Ramos (cell line): Measurements from ENCODE around the gene FOXB1.

Experiments used
- in situ Hi-C: fragments of 300-500 bp; cut with MboI; formaldehyde crosslinking; loops from one replicate; pipeline ENCODE4 v1.14.3; 2022; ENCODE audit warnings: low sequenced_read_pairs; ENCODE audit not compliant: unreplicated experiment

FOXB1 gene

DNA sequence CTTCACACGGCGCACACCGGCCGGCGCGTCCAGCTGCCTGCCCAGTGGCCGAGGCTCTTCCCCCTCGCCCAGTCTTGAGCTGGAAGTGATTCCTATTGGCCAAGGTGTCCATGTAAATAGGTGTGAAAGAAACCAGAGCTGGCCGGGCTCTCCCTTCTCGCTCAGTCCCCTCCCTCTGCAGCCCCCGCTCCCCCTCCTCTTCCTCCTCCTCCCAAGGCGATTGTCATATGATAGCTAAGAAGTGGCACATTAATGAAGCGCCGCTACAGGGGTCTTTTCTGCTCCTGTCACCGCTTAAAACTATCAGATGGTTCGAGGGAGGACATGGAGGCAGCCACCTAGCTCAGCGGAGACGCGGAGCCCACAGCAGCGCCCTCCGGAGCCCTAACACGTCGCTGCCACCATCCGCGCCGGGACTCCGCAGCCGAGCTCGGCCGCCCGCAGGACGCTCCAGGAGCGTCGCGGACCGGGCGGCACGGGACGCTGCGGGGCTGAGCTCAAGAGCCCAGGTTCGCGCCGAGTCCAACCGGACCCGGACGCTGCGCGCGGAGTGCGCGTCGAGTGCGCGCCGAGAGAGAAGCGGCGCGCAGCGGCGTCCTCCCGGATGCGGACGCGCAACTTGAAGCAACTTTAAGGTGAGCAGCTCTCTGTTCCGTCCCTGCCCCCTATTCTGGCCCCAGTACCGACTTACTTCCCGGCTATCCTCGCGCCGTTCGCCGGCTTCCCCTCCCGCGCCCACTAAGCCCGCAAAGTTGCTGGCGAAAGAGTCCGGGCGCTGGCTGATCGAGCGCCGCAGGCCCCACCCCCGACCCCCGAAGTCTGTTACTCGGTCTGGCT lies at the start of gene FOXB1:
Gene FOXB1 (plus strand): TSS at position 303 of the 837 bp plus-strand sequence. CDS start 653 bp downstream, outside the sequence.
- in situ Hi-C loops, result no loop called here

DNA sequence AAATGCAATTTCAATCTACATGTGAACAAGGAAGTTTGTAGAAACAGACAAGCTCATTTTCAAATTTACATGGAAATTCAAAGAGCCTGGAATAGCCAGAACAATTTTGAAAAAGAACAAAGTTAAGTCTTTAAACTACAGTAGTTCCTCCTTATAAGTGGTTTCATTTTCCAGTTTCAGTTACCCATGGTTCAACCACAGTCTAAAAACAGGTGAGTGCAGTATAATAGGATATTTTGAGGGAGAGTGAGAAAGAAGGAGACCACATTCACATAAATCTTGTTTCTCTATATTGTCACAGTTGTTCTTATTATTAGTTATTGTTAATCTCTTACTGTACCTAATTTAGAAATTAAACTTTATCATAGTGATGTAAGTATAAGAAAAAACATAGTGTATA lies 45.8 kb upstream of the FOXB1 start:
- in situ Hi-C loops, result no loop called here

DNA sequence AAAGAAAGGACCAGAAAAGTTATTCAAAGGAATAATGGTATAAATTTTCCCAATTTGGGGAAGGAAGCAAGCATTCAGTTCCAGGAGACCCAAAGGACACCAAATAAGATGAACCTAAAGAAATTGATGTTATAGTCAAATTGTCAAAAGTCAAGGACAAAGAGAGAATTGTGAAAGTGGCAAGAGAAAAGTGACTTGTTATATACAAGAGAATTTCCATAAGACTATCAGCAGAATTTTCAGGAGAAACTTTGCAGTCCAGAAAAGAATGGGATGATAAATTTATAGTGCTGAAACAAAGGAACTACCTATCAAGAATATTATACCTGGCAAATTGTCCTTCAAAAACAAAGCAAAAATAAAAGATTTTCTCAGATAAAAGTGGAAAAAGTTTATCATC lies 43.8 kb upstream of the FOXB1 start:
- in situ Hi-C loops, result no loop called here

DNA sequence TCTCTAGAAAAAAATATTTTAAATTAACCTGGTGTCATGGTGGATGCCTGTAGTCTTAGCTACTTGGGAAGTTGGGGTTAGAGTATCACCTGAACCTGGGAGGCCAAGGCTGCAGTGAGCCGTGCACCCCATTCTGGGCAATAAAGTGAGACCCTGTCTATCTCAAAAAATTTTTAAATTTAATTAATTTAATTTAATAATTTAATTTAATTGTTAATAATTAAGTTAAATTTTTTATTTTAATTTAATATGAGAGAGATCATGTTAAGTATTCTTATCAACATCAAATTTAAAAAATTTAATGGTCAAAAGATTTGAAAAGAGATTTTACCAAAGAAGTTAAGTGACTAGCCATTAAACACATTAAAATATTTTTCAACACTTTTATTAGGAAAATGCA lies 40.8 kb upstream of the FOXB1 start:
- in situ Hi-C loops, result no loop called here

DNA sequence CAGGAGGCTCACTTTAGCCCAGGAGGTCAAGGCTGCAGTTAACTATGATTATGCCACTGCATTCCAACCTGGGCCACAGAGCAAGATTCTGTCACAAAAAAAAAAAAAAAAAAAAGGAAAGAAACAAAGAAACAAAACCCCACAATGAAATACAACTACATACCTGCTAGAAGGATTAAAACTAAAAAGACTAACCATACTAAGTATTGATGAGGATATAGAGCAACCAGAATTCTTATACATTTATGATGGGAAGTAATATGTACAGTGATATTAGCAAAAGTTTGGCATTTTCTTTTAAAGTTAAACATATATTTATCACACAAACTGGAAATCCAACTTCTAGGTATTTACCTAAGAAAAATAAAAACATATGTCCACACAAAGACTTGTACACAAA lies 40.2 kb upstream of the FOXB1 start:
- in situ Hi-C loops, result no loop called here

DNA sequence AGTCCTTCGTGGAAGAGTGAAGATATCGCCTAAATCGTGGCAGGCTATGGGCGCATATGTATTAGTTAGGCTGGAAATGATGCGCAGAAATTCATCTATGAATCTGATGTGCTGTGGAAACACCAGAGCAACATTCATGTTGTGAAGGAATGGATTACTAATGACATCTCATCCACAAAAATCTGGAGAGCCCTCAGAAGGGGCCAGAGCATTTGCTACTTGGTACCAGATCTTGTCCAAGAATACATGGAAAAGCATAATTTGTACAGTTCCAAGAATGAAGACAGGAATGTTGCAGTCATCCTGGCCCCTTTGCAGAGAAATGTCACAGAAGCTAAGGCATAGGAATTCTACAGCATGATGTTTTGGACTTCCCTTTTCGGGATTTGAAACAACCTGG lies 38.4 kb upstream of the FOXB1 start:
- in situ Hi-C loops, result no loop called here

DNA sequence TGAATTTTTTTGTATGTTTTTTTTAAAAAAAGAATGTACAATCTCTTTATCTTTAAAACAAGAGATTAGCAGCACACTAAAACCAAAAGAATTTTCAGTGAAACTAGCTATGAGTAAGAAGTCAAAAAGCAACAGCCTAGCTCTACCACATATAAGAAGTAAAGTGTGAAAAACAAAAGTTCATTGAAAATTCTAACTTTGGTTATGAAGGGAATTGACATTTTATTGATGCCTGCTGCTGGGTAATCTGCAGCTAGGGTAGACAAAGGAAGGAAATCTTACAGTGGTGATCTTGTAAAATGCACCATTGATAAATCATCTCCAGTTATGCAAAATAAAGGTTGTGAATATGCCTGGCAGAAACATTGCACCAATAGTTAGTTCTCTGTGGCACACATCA lies 37.8 kb upstream of the FOXB1 start:
- in situ Hi-C loops, result no loop called here

DNA sequence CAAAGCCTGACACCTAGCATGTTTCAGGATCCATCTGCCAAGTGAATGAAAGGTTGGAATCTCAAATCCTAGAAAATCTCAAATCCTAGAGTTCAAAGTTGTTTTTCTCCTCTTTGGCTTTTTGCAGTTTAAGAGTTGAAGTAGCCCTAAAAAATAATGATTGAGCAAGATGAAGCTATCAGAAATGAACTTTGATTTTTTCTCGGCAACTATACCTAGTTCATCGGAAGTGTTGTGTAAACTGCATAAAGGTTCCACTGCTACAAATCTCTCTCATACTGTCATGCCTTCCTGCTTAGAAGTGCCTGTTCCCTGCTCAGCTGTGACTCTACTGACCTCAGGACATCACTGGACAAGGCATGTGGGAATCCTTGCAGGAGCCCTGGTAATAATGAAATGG lies 35.8 kb upstream of the FOXB1 start:
- in situ Hi-C loops, result no loop called here

DNA sequence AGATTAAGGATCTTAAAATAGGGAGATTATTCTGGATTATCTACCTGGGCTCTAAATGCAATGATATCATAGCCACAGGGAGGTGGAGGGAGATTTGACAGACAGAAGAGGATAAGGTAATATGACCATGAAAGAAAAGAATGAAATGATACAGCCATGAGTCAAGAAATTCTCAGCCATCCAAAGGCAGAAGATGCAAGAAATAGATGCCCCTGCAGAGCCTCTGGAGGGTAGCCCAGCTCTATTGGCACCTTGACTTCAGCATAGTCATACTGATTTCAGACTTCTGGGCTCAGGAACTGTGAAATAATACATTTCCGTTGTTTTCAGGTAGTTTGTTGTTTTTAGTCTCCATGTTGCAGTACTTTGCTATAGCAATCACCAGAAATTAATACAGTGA lies 31.9 kb upstream of the FOXB1 start:
- in situ Hi-C loops, result no loop called here

DNA sequence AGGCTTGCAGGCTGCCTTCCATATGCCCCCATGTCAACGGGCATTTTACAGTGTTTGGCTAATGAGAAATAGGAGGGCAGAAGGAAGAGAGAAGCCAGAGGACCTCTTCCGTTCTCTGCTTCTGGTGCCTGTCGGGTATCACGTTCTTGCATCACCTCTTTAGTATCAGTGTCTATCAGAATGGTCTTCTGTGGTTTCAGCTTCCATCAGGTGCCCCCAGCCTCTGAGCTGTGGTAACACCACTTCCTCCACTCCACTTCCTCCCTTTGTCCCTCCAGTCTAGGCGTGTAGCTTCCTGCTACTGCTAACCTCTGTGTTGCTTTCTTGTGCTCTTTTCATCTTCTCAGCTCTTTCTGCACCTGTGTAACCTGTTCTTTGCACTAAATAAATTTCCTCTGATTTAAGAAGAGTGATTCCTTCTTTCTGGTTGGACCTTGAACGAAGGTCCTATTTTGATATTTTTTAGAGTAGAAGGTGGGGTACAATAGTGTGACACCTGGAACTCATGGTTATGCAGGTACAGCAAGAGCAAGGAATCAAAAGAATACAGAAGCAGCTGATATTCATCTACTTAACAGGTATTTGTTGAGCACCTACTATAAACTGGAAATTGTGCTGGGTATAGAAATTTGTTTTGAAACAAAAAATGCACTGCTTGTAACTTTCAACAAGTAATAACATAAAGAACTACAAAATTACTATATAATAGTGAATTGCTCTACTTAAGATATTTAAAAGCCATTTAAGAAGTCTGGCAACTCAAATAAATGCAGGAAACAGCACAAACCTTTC lies 27.4 kb upstream of the FOXB1 start:
- in situ Hi-C loops, result no loop called here

DNA sequence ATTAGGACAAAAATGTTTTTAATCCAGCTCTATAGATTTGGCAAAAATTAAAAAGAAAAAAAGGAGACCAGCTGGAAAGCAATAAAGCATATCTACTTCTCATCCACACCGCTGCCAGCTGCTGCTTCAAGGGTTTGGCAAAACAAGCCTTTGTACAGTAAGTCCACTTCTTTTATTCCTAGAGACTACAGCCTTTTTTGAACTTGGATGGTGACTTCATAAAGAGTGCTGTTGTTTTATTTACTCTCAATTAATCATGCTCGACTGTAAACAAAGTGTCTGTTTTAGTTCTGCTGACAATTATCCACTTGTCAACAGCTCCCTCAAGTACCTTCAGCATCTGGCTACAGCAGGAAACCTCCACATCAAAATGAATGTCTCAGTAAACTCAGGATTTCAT lies 12.3 kb upstream of the FOXB1 start:
- in situ Hi-C loops, result no loop called here

DNA sequence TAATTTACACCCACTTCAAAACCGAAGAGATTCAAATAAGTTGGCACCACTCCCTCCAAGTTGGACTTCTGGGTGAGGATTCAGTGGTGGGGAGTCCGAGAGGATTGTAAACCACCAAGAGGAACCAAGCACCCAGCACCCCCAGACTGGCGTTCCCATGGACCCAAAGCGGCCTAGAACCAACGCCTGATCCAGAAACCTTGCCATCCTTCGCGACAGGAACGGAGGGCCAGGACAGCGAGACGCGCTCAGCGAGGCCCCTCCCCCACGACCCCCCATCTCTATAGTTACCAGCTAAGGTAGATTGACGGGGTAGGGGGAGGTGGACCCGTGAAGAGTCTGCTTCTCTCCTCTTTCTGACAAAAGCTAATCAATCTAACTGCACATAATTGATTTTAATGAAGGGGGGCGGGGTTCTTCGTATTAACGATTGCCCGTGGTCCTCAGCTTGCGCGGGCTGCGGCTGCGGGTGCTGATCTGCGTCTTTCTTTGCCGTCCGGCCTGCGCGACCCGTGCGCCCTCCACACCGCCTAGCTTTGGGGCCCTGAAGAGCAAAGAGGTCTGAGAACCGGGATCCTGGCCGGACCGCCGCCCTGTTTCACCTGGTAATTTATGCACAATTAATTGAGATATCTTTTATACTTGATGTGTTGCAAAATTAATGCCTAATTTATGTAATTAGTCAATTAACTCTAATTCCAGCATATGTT lies 10.9 kb upstream of the FOXB1 start:
- in situ Hi-C loops, result no loop called here

DNA sequence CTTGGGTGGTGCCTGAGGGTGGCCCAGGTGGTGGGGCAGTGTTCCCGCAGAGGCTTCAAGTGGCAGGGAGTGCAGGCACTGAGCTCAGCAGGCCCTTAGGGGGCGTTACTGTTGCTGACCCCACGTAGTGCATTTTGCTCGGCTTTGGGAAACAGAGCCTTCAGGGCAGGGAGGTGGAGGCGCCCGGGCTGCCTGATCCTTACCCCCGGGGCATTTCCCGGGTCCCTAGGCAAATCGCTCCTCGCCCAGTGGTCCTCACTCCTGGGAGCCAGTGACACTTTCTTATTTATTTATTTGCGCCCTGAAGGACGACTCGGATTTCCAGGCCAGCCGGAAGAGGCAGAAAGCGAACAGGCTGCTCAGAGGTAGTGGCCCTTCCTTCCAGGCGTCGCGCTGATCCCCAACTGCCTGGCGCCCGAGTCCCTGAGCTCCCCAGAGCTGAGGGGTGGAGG lies 10.1 kb upstream of the FOXB1 start:
- in situ Hi-C loops, result no loop called here

DNA sequence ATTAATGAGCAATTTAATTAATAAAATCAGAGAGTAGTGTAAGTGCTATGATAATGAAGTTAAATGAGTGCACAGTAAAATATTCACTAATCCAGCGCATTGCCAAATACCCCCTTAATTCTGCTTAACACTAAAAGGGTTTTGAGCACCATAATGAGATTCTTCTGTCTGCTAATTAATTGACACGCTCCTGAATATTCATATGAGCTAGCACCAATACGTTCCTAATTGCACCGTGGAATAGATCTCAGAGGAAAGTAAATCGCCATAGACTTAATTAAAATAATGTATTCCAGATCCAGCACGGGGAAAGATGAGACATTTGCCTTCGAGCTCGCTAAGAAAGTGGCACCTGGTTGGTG lies 9.6 kb upstream of the FOXB1 start:
- in situ Hi-C loops, result no loop called here

DNA sequence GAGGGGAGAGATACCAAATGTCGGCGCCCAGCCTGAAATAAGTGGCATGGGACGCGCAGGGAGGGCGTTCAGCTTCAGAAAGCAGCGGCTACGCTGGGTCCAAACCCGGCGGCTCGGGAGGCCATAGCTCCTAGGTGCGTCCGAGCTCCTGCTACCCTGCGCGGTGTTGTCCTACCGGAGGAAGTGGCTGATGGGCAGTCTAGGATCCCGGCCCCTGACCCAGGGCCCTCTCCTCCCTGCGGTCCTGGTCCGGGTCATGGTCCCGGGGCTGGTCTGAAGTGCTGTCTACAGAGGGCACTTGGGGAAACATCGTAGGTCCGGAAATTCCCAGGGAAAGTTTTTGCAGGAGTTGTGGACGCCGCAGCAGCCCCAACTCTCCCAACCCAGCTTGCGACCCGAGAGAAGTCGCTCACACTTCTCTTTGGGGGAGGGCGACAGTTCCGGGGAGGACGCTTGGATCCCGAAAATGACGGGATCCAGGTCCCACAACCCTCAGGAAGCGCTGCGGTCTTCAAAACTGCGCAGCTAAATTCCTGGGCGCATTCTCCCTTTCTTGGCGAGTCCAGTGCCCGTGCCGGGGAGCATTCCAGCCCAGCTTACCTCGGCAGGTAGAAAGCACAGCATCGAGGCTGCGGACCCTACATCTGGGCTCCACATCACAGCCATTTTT lies 9.1 kb upstream of the FOXB1 start:
- in situ Hi-C loops, result no loop called here

DNA sequence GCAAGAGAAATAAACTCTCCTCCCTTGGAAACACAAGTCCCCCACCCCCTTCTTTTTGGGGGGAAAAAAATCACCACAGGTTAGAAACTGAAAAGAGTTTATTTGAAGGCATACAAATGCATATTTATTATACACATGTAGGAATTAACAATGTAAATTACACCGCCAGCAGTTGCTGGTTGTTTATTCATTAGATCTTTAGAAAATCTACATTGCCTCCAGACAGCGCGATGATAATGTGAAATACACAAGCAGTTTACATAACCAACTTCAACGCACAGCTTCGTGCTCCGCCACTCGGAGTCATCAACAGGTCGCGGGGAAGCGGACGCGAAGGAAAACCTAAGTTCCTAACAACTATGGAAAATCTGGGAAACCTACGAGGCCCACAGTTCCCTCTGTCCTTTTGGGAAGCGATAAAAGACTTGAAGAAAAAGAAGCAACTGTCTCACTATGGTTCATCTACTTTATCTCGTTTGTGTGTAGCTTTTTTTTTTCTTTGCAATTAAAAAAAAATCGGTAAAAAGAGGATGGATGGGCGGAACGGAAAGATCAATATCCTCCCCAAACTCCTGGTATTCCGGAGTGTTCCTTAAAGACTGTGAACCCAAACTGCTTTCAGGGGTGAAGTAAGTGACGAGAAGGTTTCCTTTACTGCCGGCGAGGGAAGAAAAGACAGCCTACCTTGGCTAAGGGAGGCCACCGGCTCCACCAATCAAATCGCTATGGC lies 8.4 kb upstream of the FOXB1 start:
- in situ Hi-C loops, result no loop called here

DNA sequence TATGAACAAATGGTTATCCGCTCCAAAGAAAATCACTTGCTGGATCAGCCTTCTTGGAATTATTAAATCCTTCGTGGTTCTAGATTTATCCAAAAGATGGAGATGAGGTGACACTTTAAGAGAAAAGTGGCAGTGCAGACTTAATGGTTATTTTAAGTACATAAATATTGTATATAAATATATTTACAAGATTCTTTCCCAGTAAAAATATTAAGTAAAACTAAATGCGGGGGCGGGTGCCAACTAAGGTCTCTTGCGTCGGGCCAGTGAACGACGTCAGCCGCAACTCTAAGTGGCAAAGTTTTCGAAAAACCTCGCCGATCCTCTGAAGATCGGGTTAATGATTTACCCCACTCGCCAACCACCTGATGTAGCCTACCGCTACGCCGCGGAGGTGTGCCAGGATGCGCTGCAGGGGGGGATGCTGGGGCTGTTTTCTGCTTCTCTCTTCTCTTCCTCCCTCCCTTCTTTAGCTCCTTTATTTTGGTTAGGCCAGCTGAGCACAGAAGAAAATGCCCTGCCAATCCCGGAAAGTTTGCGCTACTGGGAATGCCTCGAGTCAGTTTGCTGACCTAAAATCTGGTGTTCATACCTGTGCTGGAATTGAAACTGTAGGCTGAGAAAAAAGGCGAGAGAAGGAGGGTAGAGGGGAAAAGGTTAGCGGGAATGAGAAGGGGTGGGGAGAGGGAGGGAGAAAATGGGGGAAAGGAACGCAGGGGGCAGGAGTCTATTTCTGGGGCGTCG lies 7.6 kb upstream of the FOXB1 start:
- in situ Hi-C loops, result no loop called here

DNA sequence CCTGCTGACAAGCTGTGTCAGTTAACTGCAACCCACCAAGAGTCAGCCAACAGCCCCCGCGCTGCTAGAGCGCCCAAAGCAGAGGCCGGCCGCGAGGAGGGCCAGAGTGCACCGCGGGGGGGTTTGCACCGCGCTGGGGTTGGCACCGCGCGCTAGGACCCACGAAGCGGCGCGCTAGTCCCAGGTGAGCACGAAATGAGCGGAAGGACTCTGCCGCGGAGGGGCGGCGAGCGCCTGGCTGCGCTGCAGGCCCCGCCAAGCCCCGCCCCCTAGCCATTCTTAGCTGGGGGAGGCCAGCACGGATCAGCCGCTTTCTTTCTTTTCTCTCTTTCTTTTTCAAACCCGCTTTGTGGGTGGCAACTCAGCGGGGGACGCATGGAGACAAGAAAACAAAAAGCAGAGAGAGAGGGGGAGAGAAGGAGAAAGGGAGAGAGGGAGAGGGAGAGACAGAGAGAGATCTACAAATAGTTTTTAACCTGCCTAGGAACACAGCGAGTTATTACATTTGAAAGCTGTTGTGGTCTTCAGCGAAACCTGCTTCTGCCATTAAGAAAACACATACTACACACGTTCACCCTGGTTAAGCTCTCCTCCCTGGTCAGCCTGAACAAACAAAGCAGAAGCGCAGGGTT lies 6.9 kb upstream of the FOXB1 start:
- in situ Hi-C loops, result no loop called here
